GM19239 (cell line): ENCODE measurements around the gene SELENON.
A peak's percentile ranks its signal among the peaks of the same experiment; 100 is the strongest.

ENCODE experiments used
- DNase-seq: peaks from one replicate; pipeline ENCODE4 v3.0.0; 2011; ENCODE audit warnings: low spot score; ENCODE audit not compliant: insufficient read length
- FAIRE-seq: peaks from 2 replicates; lab custom pipeline; 2011; peaks lifted over from hg19 to GRCh38; lab: Jason Lieb, UNC

The SELENON gene

DNA sequence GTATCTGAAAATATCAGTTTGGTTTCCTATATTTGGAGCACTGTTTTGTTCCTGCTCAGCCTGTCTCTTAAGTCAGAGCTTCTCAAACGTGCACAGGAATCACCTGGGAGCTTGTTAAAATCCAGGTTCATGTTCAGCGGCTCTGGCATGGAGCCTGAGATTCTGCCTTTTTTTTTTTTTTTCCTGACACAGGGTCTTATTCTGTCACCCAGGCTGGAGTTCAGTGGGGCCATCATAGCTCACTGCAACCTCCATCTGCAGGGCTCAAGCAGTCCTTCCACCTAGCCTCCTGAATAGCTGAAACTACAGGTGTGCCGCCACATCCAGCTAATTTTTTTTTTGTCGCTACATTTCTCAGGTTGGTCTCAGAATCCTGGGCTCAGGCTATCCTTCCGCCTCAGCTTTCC, 12.2 kb upstream of the SELENON start:
- FAIRE-seq, result no peak

DNA sequence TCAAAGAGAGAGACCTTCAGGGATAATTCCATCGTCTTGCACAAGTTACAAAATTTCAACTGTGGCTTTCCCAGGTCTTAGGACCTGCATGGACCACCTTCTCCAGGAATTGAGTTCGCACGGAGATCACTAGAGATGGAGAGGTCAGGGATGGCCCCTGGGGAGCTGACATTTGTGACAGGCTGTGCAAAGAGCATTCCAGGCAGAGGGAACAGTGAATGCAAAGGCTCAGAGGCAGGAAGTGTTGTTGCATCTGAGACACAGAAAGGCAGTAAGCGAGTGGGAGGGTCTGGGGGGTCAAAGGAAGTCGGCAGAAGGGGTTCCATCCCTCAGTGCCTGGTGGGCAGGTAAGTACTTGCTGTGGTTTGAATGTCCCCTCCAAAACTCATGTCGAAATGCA, 9.5 kb upstream of the SELENON start:
- DNase-seq (no peak), FAIRE-seq (no peak)

More for the DNA sequence above, 12.2 kb upstream of the SELENON start:
- no peak for DNase-seq

DNA sequence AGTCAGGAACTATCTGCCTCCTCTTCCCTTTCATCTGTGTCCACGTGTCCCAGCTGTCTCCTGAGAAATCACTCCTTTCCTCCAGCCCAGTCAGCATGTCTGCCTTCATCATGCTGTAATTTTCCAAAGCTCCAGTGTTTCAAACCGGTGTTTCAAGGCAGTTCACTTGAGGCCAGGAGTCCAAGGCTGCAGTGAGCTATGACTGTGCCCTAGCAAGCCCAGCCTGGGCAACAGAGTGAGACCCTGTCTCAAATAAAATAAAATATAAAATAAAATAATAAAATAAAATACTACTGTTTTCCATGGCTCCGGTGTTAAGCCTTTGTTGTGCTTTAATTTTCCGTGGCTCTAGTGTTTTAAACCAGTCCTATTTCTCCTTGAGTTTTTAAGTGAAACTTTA, 7.9 kb upstream of the SELENON start:
- DNase-seq (no peak), FAIRE-seq (no peak)

DNA sequence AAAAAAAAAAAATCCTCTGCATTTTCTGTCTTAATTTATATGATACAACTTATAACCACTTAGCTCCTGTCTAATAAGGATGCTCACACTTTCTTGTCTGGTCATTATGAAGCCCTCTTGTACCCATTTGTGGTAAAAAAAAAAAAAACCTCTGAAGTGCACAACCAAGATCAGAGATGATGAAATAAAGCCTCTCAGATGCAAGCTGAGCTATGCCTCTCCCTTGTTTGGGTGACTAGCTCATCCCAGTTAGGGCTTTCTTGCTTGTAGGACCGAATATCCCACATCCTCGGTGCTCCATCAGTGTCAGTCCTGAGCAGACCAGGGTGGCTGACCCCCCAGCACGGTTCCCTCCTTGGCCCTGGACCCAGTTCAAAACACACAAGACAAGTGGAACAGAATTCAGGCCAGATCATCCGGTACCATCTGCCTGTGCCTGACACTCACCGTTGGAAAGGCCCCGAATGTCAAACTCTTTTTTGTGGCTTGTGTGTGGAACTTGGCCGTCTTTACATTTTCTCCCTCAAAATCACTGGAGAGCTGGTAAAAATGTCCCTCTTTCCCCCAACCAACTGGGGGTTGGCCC, 6.3 kb upstream of the SELENON start:
- no peak for FAIRE-seq

DNA sequence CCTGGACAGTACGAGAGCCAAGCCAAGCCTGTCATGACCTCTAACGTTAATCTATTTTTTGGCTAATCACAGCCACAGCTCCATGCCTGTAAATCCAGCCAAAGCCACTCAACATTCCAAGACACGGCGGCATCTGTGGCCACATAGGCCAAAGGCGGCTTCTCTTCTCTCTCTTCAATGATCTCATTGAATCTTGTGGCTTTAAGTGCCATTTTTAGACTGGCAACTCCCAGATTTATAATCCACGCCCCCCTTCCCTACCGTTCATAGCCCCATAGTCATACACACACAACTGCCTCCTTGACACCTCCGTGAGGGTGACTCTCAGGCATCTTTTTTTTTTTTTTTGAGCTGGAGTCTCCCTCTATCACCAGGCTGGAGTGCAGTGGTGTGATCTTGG, 5.7 kb upstream of the SELENON start:
- no peak for DNase-seq

More for the DNA sequence above, 6.3 kb upstream of the SELENON start:
- no peak for DNase-seq

DNA sequence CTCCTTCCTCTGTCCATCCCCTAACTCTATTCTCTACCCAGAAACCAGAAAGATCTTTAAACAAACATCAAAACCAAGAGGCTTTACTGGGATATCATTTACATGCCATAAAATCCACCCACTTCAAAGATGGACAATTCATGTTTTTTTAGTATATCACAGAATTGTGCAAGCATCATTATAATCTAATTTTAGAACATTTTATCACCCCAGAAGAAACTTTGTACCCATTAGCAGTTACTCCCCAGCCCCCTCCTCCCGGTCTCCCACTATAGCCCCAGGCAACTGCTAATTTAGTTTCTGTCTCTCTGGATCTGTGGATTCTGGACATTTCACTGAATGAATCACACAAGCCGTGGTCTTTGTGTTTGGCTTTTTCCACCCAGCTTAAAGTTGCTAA, 4.8 kb upstream of the SELENON start:
- FAIRE-seq, result no peak
- no peak for DNase-seq

More for the DNA sequence above, 5.7 kb upstream of the SELENON start:
- no peak for FAIRE-seq

DNA sequence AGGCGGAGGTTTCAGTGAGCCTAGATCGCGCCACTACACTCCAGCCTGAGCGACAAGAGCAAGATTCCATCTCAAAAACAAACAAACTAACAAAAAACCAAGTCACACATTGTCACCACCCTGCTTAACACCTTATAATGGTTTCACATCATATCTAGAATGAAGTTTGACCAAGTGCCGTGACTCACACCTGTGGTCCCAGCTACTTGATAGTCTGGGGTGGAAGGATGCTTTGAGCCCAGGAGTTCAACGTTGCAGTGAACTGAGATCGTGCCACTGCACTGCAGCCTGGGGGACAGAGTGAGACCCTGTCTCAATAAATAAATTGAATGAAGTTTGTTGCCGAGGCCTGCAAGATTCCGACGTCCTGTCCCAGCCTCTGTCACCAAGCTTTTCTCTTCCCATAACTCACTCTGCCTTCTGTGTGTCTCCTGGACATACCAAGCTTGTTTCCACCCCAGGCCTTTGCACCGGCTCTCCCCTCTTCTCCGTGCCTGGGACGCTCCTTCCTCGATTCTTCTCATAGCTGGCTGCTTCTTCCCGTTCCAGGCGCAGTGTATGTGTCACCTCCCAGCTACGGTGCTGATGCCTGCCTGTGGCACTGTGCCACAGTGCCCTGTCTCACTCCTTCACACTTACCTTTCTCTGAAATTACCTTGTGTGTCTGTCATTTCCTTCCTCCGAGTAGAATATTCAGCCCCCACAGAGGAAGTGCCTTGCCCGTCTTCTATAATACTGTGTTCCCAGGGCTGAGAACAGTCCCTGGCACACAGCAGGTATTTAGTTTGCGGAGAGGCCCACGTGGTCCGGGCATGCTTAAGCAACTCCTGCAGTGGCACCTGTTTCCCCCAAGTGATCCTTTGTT, 3.8 kb upstream of the SELENON start:
- no peak for DNase-seq
- no peak for FAIRE-seq

DNA sequence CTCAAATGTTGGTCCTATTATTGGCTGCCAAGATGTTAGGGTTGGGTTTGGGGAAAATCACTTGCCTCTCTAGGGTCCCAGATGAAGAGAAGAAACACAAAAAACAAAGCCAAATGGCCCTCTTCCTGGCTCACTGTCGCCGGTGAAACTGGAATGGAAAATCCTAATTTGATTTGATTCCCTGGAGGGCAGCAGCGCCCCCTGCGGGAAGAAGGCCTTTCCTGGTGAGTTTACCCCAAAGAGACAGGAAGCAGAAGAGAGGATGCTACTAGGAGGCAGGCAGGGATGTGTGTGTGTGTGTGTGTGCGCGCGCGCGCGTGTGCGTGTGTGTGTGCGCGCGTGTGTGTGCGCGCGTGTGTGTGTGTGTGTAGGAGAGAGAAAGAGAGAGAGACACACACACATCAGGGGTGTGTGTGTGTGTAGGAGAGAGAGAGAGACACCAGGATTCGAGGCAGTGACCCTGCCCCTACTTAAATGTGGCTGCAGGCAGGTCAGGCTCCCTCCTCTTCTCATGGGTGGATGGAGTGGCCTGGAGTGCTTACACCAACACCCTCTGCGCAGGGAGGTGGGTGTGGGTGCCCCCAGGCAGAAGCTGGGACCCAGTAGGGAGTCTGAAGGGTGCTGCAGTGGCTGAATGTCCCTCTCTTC, 3.1 kb upstream of the SELENON start:
- DNase-seq (no peak), FAIRE-seq (peak; percentile 80)

DNA sequence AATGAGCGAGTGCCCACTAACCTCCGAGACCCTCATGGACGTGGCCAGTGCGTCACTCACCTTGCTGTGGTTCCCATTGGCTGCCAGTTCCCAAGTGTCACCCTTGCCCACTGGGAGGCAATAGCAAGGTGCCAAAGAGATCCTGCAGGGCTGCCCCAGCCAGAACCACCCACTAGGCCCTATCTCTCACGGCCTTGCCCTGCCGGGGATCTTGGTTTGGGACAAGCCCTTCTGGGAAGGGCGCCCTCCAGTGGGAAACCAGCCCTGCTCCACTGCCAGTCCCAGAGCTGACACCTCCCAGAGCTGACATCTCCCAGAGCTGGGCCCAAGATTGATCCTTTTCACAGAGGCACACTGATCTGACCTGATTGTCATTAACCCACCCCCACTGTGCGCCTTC, 2.1 kb upstream of the SELENON start:
- no peak for FAIRE-seq
- no peak for DNase-seq

DNA sequence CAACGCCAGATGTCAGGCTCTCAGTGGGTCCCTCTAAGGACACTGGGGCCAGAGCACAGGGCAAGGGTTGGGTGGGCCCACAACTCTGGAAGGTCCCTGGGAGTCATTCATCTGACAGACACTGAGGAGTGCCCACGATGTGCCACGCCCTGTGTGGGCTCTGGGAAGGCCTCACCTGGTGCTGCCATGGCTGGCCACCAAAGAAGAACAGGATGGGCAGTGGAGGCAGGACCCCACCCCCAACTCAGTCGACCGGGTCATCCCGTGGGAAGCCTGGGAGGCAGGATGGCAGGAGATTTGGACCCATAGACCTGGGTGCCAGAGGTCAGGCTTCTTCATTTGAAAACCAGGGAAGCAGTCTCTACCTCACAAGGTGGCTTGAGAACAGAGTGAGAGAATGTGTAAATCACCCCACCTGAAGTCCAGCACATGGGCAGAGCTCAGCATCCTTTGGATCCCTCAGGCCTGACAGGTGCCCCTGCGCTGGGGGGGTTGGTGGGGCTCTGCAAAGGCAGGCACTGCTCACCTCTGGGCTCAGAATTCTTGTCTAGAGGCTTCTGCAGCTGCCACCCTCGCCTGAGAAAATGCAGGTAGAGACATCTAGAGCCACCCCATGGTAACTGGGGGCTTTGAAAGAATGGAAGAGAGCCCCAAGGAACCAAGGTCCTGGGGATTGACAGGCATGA, 1.2 kb upstream of the SELENON start:
- FAIRE-seq (no peak), DNase-seq (no peak)

DNA sequence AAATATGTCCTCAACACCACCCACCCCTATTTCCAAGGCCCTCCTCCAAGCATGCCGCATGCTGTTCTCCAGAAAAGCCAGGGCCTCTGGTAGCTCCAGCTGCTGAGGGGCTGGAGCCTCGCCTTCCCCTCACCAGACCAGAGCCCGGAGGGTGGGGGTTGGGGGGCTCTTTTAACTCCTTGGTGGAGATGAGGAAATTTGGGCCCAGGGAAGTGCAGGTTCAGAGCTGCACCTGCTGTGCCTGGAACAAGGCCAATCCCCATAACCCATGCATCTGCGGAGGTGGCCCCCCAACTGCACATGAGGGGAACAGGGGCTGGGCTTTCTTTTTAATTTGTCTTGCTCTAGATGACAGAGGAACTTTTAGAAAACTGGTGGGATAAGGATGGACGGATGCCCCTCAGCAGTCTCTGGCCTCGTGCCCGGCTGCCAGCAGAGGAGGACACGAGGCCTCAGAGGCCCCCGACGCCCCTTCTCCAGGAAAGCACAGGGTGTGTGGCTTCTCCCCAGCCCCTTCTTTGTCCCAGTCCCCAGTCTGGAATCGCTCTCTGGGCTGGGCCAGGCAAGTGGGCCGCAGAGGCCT, 550 bp upstream of the SELENON start:
- FAIRE-seq, result no peak
- DNase-seq, result no peak

DNA sequence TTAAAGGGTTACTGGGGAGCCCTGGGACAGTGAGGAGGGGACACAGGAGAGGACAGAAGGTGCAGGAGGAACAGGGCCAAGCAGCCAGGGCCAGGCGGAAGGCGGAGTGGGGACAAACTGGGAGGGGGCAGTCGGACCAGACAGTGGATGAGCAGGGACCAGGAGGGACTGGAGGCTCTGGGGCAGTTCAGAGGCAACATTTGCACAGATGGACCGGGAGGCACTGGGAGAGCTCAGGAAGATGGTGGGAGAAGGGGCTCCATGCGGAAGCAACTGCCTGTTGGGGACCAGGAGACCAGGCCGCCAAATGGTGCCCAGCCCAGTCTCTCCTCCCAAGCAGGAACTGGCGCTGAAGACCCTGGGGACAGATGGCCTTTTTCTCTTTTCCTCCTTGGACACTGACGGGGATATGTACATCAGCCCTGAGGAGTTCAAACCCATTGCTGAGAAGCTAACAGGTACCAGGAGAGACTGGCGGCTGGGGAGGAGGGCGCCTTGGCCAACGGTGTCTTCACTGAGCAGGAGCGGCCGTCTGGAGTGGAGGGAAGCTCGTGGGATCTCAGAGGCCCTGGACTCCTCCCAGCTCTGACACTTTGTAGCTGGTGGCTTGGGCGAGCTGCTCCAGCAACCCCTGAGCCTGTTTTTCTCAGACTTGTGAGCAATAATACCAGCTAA, 847 bp downstream of the SELENON start:
- no peak for DNase-seq
- peak; percentile 60 for FAIRE-seq

DNA sequence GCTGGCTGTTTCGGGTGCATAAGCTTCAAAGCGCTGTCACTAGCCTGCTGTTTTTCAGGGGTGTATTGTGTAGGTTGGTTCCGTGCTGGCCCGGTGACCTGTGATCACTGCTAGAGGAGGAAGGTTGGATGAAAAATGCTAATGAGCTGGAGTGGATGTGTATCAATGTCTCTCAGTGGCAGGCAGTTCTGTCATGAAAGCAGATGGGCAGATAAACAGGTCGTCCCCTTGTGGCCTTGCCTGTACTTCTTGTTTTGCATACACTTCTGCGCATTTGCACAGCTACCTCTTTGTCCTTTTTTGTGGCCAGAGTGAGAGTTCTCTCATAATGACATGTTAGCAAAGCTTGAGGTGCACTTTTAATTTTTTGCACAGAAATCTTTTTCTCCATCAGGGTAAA, 2.9 kb downstream of the SELENON start:
- FAIRE-seq (peak; percentile 73), DNase-seq (no peak)

DNA sequence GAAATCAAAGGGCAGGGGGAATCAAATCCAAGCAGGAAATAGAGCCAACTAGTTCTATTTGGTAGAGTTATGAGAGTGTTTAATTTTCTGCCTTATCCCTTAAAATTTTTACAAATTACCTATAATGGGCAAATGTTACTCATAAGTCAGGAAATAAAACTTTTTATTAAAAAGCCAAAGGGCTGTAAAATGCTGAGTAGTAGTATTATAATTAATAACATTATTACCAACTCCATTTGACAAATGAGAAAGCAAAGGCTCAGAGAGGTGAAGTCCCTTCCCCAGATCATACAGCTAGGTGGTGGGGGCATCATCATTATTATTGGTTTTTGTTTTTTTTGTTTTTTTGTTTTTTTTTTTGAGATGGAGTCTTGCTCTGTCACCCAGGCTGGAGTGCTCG, 3.4 kb downstream of the SELENON start:
- no peak for FAIRE-seq
- DNase-seq, result no peak

DNA sequence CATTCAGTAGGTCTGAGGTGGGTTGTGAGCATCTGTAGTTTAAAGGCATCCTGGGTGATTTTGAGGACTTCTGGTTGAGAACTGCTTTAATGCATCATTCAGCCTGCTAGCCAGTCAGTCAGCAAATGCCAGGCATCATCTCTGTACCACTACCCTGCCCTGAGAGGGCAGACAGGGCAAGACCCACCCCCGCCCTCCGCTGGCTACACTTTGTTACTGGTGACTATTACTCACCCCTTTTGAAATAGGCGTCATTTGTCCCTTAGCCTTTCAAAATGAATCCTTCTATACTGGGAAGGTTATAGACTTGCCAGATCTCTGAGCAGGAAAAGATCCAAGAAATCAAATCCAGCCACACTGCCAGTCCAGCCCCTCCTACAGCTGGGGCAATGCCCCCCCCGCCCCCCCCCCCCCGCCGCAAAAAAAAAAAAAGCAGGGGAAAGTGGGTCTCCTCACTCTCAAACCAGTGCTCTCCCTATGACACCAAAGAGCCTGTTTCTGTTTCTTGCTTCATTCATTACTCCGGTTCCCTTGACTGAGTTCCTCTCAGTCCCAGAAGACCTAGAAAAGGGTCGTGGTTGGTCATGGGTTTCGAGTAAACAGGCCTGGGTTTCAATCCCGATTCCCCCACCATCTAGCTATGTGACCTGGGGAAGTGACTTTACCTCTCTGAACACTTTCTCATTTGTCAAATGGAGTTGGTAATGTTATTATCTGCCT, 4.4 kb downstream of the SELENON start:
- DNase-seq (peak; percentile 79), FAIRE-seq (peak; percentile 85)

DNA sequence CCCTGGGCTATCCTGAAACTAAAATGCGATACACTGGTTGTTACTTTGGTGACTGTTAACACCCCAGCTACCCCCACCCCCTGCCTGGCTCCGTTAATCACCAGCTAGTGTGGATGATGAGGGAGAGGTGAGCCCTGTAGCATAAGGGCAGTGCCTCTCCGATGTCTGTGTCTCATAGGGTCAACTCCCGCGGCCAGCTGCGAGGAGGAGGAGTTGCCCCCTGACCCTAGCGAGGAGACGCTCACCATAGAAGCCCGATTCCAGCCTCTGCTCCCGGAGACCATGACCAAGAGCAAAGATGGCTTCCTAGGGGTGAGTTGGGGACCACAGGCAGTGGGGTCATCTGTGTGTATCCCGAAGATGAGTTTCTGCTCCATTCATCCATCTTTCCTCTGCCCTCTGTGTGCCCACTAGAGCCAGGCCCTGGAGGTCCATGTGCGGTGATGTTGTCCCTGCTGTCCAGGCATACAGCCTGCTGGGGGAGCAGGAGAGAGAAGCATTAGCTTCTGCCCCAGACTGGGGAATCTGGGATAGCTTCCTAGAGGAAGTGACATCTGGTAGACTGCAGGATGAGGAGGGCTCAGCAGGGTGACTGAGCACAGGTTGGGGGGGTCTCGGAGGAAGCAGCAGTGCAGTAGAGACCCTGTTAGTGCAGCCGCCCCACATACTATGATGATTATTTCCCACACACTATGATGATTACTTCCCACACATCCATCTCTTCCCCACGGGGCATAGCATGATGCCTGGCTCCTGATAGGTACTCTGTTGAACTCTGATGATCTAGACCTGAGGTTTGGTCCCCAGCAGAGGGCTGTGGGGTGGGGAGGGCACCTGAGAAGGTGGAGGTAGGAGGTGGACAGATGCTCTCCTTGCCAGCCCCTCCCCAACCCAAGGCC, 5.2 kb downstream of the SELENON start:
- DNase-seq (no peak), FAIRE-seq (no peak)

DNA sequence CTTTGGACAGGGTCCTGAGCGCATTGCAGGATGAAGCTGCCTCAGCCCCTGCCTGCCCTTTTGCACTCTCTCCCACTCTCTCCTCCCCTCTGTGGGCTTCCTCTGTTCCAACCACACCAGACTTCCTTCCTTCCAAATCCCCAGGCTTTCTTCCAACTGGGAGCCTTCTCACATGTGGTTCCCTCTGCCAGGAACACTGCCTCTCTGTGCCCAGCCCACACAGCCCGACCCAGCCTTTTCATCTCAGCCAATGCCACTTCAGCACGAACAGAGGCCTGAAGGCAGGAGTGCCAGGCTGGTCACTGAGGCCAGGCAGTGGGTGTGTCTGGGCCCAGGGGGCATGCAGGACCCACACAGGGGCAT, 5.9 kb downstream of the SELENON start:
- DNase-seq (no peak), FAIRE-seq (no peak)

DNA sequence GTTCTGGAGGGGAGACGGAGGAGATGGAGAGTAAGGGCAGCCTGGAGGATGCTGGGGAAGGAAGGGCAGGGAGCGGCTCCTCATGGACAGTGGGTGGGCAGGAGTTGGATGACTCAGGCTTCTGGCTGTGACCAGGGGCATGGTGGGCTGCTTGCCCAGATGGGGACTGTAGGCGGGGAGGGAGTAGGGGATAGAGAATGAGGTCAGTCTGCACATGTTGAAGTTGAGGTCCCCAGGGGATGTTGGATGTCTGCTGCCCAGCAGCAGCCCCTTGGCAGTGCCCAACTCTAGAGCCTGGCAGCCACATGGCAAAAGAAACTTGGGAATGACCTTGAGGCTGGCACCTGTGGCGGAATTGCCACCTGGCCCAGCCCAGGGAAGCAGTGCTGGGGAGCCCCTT, 6.4 kb downstream of the SELENON start:
- FAIRE-seq (no peak), DNase-seq (no peak)
